K562 (cell line): ENCODE data around the gene PSPH.

ENCODE experiments used
- E4F1 ChIP-seq: fragments of 250-450 bp; sonication (Bioruptor Pico); IDR thresholded peaks from 2 replicates; pipeline ENCODE4 v1.5.0; 2021; ENCODE audit warnings: mild to moderate bottlenecking, borderline replicate concordance
- JUN ChIP-seq, 2 experiments: sonication (generic) in 1 of 2; formaldehyde crosslinking in 1 of 2; IDR thresholded peaks; 2 replicates each; pipeline versions ENCODE4 v1.6.1 to v1.8.0; 2012 to 2022; ENCODE audit warnings: borderline replicate concordance in 2 of 2, mild to moderate bottlenecking in 2 of 2, improper control_type of control experiment in 1 of 2, low read depth in 1 of 2, low read length in 1 of 2, missing genetic modification reagents in 1 of 2
- MYC ChIP-seq, 2 experiments: fragments of 250-450 bp in 1 of 2; sonication (Bioruptor Pico) in 1 of 2; IDR thresholded peaks; 2 replicates each; pipeline versions ENCODE4 v1.5.1 to v1.6.1; 2012 to 2021; ENCODE audit warnings: low read depth in 2 of 2, borderline replicate concordance in 1 of 2, improper control_type of control experiment in 1 of 2, low read length in 1 of 2, mild to moderate bottlenecking in 1 of 2, moderate library complexity in 1 of 2
- POLR2A ChIP-seq: fragments of 450-650 bp; conservative IDR thresholded peaks from 2 replicates; pipeline ENCODE4 v1.6.1; 2016
- SMARCB1 ChIP-seq: IDR thresholded peaks from 2 replicates; pipeline ENCODE4 v1.6.1; 2011; ENCODE audit warnings: improper control_type of control experiment, low read depth; ENCODE audit not compliant: insufficient read length
- STAT6 ChIP-seq: sonication (generic); formaldehyde crosslinking; IDR thresholded peaks from 2 replicates; pipeline ENCODE4 v1.8.1; 2023; ENCODE audit warnings: mild to moderate bottlenecking, missing genetic modification reagents
- ZNF121 ChIP-seq: sonication (generic); formaldehyde crosslinking; conservative IDR thresholded peaks from 2 replicates; pipeline ENCODE4 v1.8.0; 2022; ENCODE audit warnings: missing genetic modification reagents
- ZNF449 ChIP-seq: fragments of 250-450 bp; sonication (Bioruptor Pico); IDR thresholded peaks from 2 replicates; pipeline ENCODE4 v1.8.0; 2022; ENCODE audit warnings: moderate library complexity, mild to moderate bottlenecking, inconsistent platforms

- no peak for TF ChIP-seq SMARCB1
- TF ChIP-seq STAT6 (CRISPR knock-in tag): no peak
- TF ChIP-seq ZNF121 (CRISPR knock-in tag): no peak
- peak; percentile 6; the same call in 1 of the 2 replicates for TF ChIP-seq JUN (IDR thresholded peaks at IDR 0.05; ENCODE audit: borderline replicate concordance, low read depth, low read length)
- TF ChIP-seq JUN (CRISPR knock-in tag; IDR thresholded peaks at IDR 0.05; ENCODE audit: borderline replicate concordance): no peak
- TF ChIP-seq E4F1: no peak
- no peak for TF ChIP-seq POLR2A
- peak; percentile 79; the same call in 1 of the 2 replicates for TF ChIP-seq MYC (IDR thresholded peaks at IDR 0.05; ENCODE audit: low read depth, low read length)
- no peak for TF ChIP-seq MYC (CRISPR knock-in tag; IDR thresholded peaks at IDR 0.05; ENCODE audit: borderline replicate concordance, low read depth)
- TF ChIP-seq ZNF449 (CRISPR knock-in tag): no peak
Observed at GRCh38 chr7:56033671-56034432, 17.4 kb downstream of the PSPH start.
